HG02981 (cell line): Measurements from ENCODE around the gene TBL1XR1.
"Not testable (repeated sequence)": the region's sequence is repeated elsewhere in the genome, so short reads cannot be mapped to it uniquely, and the experiment has no call there.

Experiments
- ATAC-seq: cut with Tn5 transposase; IDR thresholded peaks from one replicate; pipeline ENCODE4 v1.9.1; 2021; ENCODE audit warnings: mild to moderate bottlenecking, moderate library complexity; ENCODE audit not compliant: unreplicated experiment

The TBL1XR1 gene

DNA sequence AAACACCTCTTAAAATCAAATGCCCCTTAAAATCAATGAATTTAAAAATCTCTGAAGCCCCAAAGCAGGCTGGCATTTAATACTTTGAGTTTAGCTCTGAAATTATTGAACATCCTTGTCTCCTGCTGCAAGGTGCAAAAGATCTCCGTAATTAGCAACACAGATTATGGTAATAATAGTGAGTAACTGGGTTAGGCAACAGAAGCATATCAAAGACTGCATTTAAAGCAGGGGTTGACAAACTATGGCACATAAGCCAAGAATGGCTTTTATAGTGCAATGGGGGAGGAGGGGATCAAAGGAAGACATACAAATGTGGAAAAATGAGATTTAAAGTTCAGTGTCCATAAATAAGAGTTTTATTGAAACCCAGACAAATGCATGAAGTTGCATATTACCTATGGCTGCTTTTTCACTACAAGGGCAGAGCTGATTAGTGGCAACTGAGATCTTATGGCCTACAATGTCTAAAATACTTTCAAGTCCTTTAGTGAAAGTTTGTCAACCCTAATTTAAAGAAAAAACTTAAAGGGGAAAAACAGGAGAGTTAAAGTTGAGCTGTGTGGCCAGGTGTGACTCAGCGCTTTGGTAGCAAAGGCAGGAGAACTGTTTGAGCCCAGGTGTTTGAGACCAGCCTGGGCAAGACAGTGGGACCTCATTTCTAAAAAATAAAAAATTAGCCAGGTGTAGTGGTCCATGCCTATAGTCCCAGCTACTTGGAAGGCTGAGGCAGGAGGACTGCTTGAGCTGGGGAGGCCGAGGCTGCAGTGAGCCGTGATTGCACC, 157.6 kb downstream of the TBL1XR1 start:
- ATAC-seq, result no peak

DNA sequence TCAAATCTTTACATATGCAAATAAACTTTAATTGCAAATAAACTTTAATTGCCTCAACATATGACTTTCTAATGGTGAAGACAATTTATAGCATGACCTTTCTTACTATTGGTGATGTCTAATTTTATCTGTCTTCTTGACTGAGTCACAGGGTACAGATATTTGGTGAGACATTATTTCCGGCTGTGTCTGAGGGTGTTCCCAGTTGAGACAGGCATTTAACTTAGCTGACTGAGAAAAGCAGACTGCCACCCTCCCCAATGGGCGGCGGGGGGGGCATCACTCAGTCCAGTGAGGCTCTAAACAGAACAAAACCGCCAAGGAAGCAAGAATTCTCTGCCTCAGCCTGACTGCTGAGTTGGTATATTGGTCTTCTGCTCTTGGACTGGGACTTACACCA, 160.0 kb downstream of the TBL1XR1 start:
- no peak for ATAC-seq

DNA sequence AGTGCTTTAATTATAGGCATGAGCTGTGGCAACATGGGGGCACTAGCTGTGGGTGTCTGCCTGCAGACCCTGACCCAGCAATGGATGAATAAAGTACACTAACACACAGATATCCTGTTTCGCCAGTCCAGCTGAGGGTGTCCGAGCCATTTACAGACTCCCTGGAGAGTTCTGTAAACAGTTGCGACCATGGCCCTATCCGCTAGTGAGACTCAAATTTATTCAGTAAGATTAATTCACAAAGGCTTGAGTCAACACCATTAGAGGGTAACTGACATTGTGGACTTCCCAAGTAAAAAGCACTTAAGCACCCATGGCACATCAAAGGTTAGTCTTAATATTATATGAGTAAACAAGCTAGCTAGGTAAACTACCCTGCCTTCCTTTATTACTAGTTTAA, 161.6 kb downstream of the TBL1XR1 start:
- no peak for ATAC-seq

DNA sequence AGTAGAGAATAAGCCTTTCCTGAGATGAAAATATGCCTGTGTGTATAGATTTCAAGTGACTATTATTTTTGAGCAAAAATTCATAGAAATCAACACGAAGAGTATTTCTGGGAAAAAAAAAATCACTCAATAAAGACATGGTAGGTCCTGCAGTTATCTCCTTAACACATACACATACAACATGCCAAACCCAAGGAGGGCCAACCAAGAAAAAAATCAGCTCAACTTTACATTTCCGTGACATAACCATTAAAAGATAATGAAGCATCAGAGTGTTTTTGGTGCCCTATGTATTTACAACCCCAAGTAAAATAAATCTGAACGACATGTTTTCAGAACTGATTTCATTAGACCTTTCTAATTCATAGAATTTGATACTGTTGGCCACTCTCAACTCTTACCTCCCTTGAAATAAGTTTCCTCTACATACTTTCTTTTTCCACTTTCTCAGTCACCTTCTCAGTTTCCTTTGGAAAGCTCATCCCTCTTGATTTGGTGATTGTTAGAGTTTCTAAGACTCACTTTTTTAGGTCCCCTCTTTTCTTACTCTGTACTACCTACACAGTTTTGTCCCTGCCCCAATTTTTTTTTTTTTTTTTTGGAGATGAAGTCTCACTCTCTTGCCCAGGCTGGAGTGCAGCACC, 162.3 kb downstream of the TBL1XR1 start:
- ATAC-seq, result no peak

DNA sequence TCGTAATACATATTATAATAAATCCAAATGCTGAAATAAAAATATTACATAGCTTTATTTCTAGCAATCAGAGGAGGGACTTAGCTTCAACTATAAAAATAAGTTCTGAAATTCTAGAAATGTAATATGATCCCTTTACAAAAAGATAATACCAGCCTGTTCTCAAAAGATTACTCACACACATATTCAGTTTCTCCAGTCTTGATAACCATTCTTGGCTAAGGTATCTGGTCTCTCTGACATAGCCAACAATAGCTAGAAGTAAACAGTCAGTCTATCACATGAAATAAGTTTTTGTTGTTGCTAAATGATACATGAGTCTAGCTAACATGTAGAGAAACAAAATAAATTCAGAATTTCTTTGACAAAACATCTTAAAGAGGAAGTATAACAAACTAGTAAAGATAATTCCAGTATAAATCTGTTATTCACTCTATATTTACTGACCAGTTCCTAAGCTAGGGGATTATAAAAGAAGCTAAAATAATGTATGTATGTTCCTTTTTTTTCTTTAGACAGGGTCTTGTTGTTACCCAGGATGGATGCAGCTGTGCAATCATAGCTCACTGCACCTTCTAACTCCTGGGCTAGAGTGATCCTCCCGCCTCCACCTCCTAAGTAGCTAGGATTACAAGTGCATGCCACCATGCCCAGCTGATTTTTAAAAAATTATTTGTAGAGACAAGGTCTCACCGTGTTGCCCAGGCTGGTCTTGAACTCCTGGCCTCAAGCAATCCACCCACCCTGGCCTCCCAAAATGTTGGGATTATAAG, 170.6 kb downstream of the TBL1XR1 start:
- ATAC-seq, result no peak

DNA sequence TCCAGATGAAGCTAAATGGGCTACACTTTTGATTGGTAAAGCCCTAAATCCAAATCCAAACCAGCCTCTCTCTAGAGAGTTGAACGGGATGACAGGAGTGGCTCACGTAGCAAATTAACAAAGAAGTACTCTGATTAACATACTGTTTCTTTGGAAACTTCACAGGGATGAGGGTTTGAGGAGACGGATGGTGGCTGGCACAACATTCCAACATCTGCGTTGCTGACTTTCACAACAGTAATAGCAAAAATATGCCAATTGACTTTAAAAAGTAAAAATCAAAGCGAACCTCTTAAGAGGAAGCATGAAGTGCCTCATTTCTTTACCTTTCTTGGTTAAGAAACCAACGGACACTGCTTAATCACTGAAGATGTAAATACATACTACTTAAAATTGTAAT, 181.4 kb downstream of the TBL1XR1 start:
- ATAC-seq, result no peak

DNA sequence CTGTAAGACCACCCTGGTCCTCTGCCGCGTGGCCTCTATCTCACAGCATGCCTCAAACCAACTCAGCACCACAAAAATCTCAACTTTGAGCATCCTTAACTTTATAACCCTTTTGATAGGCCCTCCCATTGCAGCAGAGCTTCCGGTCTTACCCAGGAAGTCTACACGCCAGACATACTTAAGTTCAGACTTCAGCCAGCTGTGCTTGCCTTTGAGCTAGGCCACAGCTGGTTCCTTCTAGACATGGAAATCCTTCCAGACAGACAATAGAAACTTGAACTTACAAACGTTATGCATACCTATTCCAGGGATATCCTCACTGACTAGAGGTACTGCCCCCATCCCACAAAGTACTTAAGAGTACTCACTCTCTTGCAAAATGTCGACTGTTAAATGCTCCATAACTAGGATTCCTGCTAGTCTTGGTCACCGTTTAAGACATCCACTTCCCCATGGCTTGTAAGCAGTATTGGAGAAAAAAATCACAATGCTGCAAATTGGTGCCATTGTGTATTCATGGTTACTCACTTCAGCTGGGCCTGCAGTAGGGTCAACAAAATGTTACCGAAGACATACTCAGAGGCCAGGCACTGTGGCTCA, 183.5 kb downstream of the TBL1XR1 start:
- no peak for ATAC-seq

DNA sequence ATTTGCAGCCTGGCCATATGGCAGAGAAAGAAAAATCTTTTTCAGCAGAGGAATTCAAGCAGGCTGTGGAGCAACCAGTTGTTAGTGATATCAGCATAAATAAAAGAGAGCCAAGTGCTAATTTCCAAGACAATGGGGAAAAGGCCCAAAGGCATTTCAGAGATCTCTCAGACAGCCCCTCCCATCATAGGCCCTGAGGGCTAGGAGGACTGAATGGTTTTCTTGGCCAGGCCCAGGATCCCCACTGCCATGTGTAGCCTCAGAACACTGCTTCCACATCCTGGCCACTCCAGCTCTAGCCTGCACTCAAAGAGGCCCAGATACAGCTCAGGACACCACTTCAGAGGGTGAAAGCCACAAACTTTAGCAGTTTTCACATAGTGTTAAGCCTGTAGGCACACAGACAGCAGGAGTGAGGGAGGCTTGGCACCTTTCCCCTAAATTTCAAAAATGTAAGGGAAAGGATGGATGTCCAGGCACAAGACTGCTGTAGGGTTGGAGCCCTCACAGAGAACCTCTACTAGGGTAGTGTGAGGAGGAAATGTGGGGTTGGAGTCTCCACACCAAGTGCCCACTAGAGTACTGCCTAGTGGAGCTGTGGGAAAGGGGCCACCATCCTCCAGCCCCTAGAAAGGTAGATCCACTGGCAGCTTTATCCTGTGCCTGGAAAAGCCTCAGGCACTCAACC, 191.4 kb downstream of the TBL1XR1 start:
- ATAC-seq, result no peak

DNA sequence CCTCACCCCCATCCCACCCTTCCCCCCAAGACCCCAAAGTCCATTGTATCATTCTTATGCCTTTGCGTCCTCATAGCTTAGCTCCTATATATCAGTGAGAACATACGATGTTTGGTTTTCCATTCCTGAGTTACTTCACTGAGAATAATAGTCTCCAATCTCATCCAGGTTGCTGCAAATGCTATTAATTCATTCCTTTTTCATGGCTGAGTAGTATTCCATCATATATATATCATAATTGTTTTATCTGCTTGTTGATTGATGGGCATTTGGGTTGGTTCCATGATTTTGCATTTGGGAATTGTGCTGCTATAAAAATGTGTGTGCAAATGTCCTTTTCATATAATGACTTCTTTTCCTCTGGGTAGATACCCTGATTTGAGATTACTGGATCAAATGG, 197.1 kb downstream of the TBL1XR1 start:
- not testable (repeated sequence) for ATAC-seq

DNA sequence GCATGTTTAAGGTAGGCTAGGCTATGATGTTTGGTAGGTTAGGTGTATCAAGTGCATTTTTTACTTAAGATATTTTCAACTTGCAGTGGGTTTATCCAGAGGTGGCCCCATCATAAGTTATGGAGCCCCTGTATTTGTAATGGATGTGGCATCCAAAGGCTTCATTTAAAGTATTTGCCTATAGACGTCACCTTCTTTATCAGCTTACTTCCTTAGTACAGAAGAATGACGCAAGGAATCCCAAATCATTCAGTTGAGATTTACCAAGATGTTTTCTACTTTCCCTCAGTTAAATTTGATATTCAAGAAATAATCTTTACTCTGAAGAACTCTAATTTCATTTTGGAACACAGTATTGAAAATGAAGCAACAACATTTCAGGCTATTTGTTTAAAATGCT, 201.3 kb downstream of the TBL1XR1 start:
- no peak for ATAC-seq

DNA sequence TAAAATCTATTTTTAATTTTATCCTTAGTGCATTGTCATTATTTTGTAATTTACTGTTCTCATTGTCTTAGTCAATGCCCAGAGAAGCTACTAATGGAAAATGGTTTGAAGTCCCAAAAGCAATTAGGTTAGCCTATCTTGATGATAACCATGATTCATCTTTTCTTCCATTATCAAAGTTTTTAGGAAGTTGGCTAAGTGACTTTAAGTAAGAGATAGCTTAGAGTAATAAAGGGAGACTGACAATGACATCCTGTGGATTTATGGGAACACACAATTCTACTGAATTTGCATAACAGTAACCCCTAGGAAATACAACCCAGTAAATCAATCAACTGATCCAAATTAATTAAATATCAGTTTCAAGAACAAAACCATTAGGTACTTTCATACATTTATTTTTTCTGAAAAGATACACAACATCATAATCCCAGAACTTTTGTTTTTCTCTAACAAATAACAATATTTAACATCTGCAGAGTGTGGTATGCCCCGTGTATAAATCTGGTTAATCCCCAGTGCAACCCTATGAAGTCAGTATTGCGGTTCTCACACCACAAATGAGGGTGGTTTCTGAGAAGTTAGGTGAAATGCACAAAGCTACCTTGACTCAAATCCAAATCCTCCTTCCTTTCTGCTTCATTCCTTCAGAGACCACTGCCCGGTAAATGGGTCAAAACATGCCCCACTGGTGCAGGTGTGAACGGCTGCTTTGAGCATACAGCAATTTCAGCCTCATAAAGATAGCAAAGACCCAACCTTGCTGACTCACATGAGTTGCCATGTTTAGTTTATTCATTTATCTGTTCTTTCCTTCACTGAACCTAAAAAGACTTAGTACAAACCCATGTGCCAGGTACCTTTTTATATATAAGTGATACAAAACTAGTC, 202.1 kb downstream of the TBL1XR1 start:
- no peak for ATAC-seq

DNA sequence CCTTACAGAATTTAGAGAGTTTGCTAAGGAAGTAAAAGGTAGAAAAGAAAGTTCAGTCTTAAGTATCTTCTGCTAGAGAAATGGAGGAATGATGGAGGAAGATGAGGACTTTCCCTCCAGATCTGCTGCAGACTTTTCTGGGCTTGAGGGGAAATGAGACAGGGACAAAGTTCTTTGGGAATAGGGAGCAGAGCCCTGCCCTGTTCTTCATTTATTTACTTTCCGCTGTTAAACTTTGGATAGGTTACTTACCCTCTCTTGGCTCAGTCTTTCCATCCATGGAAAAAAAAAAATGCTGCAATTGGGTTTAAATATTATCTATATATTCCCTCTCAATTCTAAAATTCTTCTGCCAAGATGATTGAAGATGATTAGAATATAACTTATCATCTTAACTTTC, 202.9 kb downstream of the TBL1XR1 start:
- ATAC-seq, result no peak

DNA sequence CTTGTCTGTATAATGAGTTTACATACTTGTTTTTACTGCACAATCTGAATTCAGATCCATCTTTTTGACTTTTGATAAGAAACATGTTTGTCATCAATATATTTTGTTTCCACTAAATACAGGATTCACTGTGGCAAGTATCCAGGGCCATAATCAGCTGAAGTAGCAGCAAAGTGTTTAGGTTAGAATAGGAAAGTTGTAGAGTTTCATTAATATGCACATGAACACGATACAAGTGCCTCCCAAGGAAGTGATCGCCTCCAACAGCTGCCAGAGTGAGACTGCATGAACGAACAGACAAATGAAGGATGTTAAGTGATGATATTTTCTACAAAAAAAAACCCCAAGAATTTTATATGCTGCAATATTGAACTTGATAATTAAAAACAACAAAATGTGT, 204.3 kb downstream of the TBL1XR1 start:
- no peak for ATAC-seq

DNA sequence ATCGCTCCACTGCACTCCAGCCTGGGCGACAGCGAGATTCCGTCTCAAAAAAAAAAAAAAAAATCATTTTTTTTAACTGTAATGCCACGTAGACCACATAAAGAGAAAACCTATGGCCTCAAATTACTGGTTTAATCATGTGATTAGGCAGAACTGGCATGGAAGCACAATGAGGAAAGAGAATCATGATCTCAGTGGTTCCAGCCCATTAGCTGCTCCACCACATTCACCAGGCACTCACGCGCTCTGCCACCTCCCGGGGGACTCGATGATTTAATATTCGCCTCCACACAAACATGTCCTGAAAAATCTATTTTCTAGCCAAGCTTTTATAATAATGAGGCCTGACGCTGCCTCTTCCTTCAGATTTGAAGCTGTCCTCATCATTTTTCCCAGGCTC, 204.7 kb downstream of the TBL1XR1 start:
- no peak for ATAC-seq

DNA sequence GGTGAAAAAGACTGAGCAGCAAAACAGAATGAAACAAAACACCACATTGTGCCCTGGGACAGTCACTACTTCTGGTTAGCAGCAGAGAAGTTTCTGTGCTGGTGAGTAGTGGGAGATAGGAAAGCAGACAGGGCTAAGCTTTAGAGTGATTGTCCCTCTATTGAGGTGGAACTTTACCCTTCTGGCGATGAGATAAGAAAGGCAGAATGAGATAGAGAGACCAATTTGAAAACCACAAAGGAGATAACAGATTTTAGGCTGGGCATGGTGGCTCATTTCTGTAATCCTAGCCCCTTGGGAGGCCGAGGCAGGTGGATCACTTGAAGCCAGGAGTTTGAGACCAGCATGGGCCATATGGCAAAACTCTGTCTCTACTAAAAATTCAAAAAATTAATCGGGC, 208.5 kb downstream of the TBL1XR1 start:
- ATAC-seq, result no peak

DNA sequence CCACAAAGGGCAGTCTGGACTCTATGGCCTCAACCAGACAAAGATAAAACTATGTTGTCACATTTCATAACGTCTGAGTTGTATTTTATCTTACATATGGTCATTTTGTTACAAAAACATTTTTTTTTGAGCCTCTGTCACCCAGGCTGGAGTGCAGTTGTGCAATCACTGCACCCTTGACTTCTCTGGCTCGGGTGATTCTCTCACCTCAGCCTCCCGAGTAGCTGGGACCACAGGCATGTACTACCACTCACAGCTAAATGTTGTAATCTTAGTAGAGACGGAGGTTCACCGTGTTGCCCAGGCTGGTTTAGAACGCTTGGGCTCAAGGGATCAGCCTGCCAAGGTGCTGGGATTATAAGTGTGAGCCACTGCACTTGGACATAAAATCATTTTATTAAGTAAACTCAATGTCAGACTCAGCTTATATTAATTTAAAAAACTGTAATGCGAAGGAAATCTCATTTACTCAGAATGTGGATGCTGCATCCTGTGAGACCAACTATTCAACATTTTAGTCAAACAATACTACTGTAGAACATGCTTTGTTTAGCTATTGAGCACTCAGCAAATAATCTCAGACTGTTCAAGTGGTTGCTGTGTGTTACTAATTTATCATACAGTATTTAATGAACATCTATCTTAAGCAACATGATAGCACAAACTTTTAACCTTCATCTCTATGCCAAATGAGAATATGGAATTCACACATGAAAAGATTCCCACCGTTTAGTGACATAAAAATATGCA, 209.2 kb downstream of the TBL1XR1 start:
- ATAC-seq, result no peak

DNA sequence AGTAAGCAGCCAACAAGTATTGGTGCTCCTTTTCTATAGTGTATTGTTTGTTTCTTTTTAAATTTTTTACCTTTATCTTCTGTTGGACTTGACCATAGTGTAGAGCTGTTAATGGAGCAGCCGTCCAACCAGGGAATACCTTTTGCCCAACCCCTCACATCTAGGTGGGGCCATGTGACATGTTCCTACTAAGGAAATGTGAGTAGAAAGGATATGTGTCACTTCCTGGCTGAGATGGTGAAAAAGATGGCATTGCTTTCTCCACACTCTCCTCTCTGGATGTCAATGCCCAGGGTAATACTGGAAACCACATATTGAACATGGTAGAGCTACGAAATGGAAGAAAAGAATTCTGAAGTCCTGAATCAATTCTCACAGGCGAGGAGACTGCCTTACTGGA, 218.8 kb downstream of the TBL1XR1 start:
- ATAC-seq, result no peak

DNA sequence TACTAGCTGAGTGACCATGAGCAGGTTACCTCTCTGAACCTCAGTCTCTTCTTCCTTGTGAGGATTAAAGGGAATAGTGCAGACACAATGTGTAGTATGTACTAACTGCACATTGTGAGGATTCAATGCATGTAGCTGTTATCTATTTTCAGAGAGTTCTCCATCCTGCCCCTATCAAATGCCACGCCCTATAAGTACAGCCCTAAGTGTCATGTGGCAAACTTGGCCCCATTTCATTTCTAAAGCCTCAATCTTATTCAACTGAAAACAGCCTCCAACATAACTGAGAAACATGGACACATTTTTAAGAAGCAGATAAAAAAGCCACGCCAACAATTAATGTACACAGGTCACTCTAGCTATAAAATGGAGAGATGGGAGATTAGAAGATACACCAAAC, 220.0 kb downstream of the TBL1XR1 start:
- ATAC-seq, result no peak

DNA sequence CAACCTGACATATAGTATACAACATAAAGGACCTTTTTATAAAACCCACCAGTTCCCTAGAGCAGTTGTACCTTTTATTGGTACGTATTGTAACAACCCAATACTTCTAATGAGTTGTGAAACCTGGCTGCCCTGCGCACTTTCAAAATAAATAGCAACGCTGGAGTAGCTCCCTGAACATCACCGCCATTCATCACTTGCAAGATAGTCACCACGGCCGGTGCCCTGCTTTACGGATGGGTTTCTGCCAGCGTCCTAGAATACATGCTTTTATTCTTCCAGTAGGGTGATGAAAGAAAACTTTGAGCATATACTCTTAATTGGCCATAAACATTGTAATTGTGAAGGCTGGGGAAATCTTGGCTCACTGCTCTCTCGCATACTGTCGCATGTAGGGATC, 220.7 kb downstream of the TBL1XR1 start:
- no peak for ATAC-seq
